ENCODE results near the gene POLQ. TPM values are rescaled to one million over a fixed set of nuclear protein-coding genes. Genes with fewer than 3 reads are reported as not detected.
A peak's percentile ranks its signal among the peaks of the same experiment; 100 is the strongest.

The POLQ gene
- total RNA-seq, 1 donor from 2014 or later = 12.2 TPM

- no peak for DNase-seq (ENCODE audit: extremely low spot score, unreplicated experiment)
- Mint-ChIP-seq H3K27ac (peak overlapping the region; percentile 55), H3K4me3 (no peak overlapping the region), H3K4me1 (ENCODE audit: unreplicated experiment) (no peaks in the 10 kb centered on the region), H3K36me3 (peaks cover 16% of the 10 kb centered on the region), H3K9me3 (no peaks in the 10 kb centered on the region), H3K27me3 (no peaks in the 10 kb centered on the region)
- TF ChIP-seq CTCF (conservative IDR thresholded peaks at IDR 0.05) = no peak
These were observed 37.4 kb downstream of the POLQ start for GRCh38 chr3:121508389-121508788.

GRCh38 chr3:121505256-121505655 lies 40.5 kb downstream of the POLQ start:
- peaks cover 12% of the 10 kb centered on the region for H3K36me3 Mint-ChIP-seq
- peak overlapping the region; percentile 66 for H3K27ac Mint-ChIP-seq
- no peak for TF ChIP-seq CTCF (conservative IDR thresholded peaks at IDR 0.05)
- H3K27me3 Mint-ChIP-seq = no peaks in the 10 kb centered on the region
- H3K4me1 Mint-ChIP-seq (ENCODE audit: unreplicated experiment) = no peaks in the 10 kb centered on the region
- H3K4me3 Mint-ChIP-seq = no peak overlapping the region
- H3K9me3 Mint-ChIP-seq = no peaks in the 10 kb centered on the region
- no peak for DNase-seq (ENCODE audit: extremely low spot score, unreplicated experiment)

- Mint-ChIP-seq H3K4me3 (no peak overlapping the region), H3K4me1 (ENCODE audit: unreplicated experiment) (no peaks in the 10 kb centered on the region), H3K36me3 (peaks cover 9% of the 10 kb centered on the region), H3K27ac (peak overlapping the region; percentile 66), H3K27me3 (no peaks in the 10 kb centered on the region), H3K9me3 (no peaks in the 10 kb centered on the region)
- no peak for DNase-seq (ENCODE audit: extremely low spot score, unreplicated experiment)
- no peak for TF ChIP-seq CTCF (conservative IDR thresholded peaks at IDR 0.05)
These were observed 41.2 kb downstream of the POLQ start for GRCh38 chr3:121504618-121505017.

GRCh38 chr3:121496786-121497185 lies 49.0 kb downstream of the POLQ start:
- no peak for TF ChIP-seq CTCF (conservative IDR thresholded peaks at IDR 0.05)
- no peak for DNase-seq (ENCODE audit: extremely low spot score, unreplicated experiment)
- Mint-ChIP-seq H3K27me3 (no peaks in the 10 kb centered on the region), H3K4me1 (ENCODE audit: unreplicated experiment) (no peaks in the 10 kb centered on the region), H3K27ac (no peak overlapping the region), H3K36me3 (peaks cover 12% of the 10 kb centered on the region), H3K9me3 (no peaks in the 10 kb centered on the region), H3K4me3 (no peak overlapping the region)

GRCh38 chr3:121493431-121493830 lies 52.4 kb downstream of the POLQ start:
- Mint-ChIP-seq H3K9me3 (no peaks in the 10 kb centered on the region), H3K27me3 (no peaks in the 10 kb centered on the region), H3K36me3 (peaks cover 13% of the 10 kb centered on the region), H3K4me1 (ENCODE audit: unreplicated experiment) (no peaks in the 10 kb centered on the region), H3K4me3 (no peak overlapping the region), H3K27ac (no peak overlapping the region)
- DNase-seq (ENCODE audit: extremely low spot score, unreplicated experiment) = no peak
- no peak for TF ChIP-seq CTCF (conservative IDR thresholded peaks at IDR 0.05)
